NCI-H1092 (cell line): Measurements from ENCODE around the gene ASIC4.
A peak's percentile ranks its signal among the peaks of the same experiment; 100 is the strongest.

Experiments used
- DNase-seq: peaks from one replicate; lab custom pipeline; 2025; lab: John Stamatoyannopoulos, UW

The ASIC4 gene, protein sequence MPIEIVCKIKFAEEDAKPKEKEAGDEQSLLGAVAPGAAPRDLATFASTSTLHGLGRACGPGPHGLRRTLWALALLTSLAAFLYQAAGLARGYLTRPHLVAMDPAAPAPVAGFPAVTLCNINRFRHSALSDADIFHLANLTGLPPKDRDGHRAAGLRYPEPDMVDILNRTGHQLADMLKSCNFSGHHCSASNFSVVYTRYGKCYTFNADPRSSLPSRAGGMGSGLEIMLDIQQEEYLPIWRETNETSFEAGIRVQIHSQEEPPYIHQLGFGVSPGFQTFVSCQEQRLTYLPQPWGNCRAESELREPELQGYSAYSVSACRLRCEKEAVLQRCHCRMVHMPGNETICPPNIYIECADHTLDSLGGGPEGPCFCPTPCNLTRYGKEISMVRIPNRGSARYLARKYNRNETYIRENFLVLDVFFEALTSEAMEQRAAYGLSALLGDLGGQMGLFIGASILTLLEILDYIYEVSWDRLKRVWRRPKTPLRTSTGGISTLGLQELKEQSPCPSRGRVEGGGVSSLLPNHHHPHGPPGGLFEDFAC

DNA sequence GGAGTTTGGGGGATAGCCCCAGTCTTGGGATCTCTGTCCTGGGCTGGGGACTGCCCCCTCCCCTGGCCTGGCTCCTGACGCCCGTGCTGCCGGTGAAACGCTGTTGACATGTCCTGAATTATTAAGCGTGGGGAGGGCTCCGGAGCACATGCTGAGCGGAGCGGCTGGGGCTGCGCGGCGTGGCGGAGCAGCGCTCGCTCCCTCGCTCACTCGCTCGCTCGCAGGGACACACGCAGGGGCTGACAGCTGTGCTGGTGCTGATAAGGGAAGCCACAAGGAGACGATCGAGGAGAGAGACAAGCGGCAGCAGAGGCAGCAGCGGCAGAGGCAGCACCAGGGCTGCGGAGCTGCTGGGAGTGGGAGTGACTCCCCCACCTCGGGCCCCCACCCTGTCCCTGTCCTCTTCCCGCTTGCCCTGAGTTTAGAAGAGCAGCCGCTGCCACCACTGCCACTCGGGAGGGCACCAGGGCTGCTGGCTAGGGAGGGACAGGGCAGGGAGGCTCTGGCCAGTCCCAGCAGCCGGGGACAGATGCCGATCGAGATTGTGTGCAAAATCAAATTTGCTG lies at the start of gene ASIC4:
Gene ASIC4, plus strand, starts transcription at position 287 of the 566 bp plus-strand sequence. Its CDS starts 243 bp downstream, at position 530.
- no peak for DNase-seq

DNA sequence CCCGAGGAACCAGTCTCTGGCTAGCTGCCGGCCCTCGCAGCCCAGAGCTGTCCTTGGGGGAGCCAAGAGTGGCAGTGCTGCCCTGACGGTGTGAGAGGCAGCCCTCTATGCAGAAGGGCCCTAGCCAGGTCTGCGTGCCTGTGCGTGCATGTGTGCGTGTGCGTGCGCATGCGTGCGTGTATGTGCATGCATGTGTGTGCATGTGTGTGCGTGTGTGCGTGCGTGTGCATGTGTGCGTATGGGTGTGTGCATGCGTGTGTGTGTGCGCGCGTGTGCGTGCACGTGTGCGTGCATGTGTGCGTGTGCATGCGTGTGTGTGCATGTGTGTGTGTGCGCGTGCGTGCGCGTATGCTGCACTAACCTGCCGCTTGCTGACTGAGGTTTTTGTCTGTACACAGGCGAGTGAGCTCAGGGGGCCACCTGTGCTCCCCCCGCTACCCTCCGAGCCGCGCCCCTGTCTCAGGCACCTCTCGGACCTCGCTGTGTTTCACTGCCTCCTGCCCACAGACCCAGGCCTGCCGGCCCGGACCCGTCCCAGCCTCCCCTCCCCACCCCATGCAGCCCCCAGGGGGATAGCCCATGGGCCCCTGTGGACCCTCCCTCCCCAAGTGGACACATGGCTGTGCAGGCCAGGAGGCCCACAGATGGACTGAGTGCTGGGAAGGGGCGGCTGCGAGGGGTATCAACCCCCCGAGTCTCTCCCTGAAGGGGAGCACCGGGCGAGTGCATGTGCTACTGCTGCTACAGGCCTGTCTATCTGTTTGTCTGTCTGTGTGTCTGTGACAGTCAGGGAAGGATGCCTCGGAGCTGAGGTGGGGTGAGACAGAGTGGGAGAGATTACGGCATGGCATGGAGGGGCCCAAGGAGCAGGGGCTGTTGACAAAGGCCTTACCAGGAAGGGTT lies 48.4 kb upstream of the ASIC4 start:
- DNase-seq = no peak

DNA sequence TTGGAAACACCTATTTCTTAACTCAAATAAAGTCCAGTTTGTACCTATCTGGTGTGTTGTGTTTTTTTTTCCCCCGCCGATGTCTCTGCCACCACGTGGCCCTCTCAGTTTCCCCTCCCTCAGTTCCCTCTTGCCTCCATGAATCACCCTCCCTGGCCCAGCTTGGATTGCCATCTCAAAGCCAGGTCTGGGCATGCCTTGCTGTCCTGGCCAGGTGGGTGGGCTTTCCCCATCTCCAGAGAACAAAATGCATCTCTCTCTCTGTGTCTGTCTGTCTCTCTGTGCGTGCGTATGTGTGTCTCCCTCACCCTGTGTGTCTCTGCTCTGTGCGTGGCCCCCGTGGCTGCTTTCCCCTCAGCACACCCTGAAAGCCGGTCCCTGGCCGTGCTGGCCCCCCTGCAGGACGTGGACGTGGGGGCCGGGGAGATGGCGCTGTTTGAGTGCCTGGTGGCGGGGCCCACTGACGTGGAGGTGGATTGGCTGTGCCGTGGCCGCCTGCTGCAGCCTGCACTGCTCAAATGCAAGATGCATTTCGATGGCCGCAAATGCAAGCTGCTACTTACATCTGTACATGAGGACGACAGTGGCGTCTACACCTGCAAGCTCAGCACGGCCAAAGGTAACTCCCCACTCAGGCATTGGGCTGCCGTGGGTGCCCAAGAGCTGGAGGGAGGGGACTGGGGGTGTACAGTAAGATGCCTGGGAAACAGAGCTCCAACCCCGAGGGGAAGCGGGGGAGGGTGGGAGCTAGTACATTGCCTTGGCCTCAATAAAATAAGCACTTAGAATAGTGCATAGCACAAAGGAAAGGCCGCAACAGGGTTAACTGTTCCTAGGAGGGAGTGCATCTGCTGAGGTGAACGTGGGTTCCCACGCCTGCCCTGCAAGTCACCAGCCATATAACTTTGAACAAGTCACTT lies 47.2 kb upstream of the ASIC4 start:
- DNase-seq = no peak

DNA sequence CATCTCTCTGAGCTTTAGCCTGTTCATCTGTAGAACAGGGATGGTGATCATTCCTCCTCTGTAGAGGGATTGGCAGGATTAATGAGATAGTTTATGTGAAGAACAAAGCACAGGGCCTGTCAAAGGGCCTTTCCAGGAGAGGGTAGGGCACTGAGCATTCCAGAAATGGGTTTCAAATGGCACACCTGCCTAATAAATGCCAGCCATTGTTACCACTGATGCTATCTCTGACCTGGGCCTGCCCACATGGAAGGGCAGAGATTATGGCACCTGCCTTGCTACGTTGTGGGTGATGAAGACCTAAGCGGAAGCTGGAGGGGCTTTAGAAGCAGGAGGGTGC lies 46.6 kb upstream of the ASIC4 start:
- no peak for DNase-seq

DNA sequence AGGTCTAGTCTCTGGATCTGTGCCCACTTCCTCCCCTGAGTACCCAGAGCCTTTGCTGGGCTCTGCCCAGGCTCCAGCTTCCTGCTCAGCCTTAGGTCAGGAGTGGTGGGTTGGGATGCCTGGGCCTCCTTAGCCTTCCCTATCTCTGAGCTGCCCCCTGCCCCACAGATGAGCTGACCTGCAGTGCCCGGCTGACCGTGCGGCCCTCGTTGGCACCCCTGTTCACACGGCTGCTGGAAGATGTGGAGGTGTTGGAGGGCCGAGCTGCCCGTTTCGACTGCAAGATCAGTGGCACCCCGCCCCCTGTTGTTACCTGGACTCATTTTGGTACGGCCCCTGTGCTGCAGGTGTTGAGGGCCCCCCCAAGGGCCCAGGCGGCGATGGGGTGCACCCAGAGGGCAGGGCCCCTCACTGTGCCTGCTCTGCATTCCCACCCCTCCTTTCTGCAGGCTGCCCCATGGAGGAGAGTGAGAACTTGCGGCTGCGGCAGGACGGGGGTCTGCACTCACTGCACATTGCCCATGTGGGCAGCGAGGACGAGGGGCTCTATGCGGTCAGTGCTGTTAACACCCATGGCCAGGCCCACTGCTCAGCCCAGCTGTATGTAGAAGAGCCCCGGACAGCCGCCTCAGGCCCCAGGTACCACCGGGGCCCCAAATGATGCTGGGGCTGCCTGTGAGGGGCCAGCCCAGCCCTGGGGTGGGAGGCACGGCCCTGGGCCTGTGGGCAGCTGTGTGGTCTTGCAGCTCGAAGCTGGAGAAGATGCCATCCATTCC lies 45.7 kb upstream of the ASIC4 start:
- DNase-seq = no peak

DNA sequence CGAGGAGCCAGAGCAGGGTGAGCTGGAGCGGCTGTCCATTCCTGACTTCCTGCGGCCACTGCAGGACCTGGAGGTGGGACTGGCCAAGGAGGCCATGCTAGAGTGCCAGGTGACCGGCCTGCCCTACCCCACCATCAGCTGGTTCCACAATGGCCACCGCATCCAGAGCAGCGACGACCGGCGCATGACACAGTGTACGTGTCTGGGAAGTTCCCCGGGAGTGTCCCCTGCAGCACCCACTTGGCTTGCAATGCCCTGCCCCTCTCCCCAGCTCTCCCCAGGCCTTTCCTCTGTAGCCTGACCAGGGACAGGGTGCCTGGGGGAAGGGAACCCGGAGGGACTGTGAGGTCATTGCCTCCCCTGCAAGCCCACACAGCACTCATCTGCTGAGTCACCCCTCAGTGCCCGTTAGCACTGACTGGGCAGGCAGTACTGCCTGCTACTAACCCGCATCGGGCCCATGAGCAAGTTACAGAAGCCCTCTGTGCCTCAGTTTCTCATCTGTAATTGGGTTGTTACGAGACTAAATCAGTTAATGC lies 45.0 kb upstream of the ASIC4 start:
- DNase-seq = no peak

DNA sequence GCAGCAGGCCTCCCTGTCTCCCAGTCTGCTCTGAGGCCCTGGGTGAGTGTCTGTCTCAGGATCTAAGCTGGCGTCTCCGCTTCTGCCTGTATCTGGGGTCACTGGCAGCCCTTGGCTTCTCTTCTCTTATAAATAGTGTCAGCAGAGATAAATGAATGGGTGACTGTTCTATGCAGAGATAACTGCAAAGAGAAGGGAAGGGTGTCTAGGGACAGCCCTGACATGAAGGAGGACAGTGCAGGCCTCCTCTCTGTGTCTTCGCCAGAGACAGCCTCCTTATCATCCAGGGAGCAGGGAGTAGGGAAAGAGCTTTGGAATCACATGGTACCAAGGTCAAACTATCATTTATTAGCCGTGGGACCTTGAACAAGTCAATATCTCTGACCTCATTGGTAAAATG lies 43.9 kb upstream of the ASIC4 start:
- no peak for DNase-seq

DNA sequence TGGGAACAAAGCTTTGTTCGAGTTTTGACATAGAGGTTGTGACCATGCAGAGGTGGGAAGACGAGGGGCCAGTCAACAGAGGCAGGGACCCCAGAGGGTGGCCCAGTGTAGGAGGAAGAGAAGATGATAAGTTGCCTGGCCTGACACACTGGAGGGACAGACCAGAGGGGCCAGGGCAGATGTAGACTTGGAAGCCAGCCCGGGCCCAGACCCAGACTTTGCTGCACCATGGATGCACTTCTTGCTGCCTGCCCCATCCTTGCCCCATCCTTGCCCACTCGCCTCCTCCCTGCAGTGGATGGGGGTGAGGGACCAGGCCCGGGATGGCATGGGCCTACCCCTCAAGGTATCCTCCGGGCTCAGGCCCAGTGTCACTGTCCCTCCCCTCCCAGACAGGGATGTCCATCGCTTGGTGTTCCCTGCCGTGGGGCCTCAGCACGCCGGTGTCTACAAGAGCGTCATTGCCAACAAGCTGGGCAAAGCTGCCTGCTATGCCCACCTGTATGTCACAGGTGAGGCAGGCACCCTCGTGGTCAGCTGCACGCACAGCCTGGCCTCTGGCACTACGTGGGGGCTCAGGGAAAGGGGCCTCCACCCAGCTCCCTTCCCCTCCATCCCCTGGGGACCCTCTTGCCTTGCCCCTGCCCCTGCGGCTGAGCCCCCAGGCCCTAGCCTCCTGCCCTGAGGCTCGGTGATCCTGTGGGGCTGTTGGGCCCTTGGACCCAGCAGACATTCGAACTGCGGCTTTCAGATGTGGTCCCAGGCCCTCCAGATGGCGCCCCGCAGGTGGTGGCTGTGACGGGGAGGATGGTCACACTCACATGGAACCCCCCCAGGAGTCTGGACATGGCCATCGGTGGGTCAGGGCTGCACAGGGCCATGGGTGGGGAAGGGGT lies 42.6 kb upstream of the ASIC4 start:
- no peak for DNase-seq

DNA sequence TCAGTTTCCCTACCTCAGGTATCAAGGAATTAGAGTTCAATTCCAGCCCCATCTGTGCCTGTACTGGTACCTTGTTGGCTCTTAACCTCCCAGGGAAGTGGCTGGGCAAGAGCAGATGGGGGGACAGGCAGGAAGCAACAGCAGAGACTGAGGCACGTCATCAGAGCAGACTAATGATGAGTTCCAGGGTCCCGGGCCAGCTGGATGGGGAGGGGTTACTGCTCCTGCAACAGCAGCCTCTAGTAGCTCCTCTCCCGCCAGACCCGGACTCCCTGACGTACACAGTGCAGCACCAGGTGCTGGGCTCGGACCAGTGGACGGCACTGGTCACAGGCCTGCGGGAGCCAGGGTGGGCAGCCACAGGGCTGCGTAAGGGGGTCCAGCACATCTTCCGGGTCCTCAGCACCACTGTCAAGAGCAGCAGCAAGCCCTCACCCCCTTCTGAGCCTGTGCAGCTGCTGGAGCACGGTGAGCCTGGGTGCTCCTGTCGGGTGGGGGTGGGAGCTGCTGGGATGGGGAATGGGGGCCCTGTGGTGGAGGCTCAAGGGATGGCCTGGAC lies 41.6 kb upstream of the ASIC4 start:
- DNase-seq = no peak

DNA sequence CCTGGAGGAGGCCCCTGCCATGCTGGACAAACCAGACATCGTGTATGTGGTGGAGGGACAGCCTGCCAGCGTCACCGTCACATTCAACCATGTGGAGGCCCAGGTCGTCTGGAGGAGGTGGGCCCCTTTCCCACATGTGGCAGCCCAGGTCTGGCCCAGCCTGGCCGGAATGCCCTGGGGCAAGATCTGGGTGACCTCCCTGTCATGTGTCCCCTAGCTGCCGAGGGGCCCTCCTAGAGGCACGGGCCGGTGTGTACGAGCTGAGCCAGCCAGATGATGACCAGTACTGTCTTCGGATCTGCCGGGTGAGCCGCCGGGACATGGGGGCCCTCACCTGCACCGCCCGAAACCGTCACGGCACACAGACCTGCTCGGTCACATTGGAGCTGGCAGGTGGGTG lies 40.8 kb upstream of the ASIC4 start:
- DNase-seq = no peak

DNA sequence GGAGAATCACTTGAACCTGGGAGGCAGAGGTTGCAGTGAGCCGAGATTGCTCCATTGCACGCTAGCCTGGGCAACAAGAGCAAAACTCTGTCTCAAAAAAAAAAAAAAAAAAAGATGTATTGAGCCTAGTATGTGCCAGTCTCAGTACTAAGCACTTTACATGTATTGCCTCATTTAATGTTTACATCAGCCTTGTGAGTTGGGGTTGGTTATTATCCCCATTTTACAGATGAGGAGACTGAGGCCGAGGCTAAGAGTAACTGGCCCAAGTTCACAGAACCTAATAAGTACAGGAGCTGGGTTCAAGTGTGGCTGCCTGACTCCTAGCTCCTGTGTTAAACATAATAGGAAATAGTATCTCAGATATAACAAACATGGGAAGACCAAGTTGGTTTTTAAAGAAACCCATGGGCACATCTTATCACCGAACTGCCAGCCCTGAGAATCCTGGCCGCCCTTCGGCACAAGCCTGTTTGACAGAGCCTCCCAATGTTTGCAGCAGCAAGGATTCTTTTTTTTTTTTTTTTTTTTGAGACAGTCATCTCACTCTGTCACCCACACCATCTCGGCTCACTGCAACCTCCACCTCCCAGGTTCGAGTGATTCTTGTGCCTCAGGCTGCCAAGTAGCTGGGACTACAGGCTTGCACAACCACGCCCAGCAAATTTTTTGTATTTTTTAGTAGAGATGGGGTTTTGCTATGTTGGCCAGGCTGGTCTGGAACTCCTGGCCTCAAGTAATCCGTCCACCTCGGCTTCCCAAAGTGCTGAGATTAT lies 39.8 kb upstream of the ASIC4 start:
- no peak for DNase-seq

DNA sequence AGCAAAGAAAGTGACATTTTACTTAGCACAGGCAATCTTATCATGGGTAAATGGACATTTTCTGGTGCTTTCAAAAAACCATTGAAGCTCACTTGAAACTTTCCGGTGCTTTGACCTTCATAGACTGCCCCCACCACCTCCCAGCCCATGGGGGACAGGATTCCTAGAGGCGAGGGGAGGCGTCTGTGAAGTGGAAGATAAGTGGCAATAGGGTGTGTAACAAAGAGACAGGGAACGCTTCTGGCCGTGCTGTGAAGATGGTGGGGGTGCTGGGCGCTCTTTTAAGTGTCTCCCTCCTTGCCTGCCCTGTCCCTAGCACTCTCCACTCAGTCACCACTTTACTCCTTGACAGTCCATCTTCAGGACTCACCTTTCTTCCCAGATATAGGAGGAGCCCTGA lies 39.0 kb upstream of the ASIC4 start:
- no peak for DNase-seq

DNA sequence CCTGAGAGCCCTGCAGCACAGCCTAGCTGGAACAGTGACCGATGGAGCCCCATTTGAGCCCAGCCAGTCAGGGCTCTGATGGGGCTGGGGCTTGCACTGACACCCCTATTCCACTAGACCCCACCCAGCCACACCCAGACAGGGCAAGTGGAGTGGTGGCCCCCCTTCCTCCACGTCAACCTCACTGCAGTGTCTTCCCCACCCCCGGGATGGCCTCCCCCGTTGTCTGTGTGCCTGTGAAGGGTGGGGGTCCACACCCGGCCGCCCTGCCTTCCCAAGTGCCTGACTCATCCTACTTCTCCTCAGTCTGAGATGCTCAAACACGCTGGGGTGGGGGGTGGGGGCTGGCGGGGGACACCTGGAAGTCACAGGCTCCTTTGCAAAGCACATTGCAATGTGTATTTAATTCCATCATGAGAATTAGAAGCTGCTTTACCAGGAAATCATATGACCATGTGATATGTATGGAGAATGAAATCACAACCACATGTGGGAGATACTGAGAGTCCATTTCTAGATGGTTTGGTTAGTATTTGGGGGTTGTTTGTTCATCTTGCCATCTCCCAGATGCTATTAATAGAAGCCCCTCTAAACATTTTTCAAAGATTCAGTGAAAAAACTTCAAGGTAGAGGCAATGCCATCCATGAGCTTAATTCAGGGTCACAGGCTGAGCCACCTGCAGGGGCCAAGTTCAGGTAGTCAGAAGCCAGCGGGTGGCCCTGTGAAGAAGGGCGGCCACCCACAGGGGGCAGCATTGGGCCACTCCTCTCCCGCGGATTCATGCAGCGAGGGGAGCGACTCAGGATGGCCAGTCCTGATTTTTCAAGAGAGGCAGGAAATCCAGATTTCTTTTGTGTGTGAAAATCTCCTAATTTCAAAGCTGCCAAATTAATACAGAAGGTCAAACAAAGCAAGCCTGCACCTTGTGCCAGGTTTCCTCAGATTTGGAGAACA lies 38.3 kb upstream of the ASIC4 start:
- DNase-seq = peak; percentile 29

DNA sequence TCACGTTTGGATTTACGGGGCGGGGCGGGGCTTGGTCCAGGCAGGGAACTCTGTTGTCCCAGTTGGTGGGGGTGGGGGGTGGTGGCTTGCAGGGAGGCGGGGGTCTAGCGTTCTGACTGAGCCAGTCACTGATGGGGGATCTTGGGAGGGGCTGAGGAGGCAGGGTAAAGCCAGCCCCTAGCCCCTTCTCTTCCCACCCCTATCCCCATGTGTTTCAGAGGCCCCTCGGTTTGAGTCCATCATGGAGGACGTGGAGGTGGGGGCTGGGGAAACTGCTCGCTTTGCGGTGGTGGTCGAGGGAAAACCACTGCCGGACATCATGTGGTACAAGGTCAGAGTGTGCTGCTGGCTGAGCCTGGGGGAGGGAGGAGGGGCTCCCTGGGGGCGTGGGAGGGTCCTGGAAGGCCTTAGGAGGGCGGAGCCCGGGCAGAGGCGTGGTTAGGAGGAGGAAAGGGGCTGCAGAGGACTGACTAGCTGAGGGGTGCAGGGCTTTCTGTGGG lies 37.6 kb upstream of the ASIC4 start:
- no peak for DNase-seq

DNA sequence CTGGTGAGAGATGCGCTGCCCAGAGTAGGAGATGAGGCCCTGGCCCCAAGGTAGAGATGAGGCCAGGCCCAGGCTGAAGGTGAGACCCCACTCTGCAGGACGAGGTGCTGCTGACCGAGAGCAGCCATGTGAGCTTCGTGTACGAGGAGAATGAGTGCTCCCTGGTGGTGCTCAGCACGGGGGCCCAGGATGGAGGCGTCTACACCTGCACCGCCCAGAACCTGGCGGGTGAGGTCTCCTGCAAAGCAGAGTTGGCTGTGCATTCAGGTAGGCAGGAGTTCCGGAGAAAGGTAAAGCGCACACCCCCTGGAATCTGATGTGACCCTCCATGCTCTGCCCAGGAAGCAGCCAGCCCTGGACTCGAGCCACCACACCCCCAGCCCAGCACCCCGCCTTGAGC lies 37.1 kb upstream of the ASIC4 start:
- no peak for DNase-seq

DNA sequence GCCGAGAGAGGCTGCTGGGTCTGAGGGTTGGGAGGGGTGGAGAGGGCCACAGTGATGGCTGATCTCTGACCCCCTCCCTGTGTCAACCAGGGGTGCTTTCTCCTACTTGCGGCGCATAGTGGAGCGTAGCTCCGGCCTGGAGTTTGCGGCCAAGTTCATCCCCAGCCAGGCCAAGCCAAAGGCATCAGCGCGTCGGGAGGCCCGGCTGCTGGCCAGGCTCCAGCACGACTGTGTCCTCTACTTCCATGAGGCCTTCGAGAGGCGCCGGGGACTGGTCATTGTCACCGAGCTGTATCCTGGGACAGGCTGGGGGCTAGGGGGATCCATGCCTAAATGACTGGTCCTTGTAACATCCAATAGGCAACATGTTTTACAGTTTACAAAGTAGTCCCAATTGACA lies 36.5 kb upstream of the ASIC4 start:
- DNase-seq = no peak

DNA sequence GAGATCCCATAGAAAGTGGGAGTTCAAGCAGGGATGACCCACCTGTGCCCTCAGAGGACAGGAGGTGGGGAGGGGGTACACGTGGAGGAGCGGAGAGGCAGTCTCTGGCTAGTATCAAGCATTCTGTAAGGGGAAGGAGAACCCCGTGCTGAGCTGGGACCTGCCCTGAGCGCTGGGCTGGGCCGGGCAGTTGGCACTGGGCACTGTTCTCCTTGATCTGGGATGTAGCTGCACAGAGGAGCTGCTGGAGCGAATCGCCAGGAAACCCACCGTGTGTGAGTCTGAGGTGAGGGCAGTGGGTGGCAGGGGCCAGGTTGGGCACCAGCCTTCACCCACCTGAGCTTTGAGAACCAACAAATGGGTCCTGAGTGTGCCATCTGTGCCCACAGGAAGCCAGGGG lies 35.4 kb upstream of the ASIC4 start:
- no peak for DNase-seq
